Measurements from ENCODE around the gene DLX2. TPM values are rescaled to one million over a fixed set of nuclear protein-coding genes. Genes with fewer than 3 reads are reported as not detected.

The DLX2 gene
- total RNA-seq, 1 donor from 2014 or later: not detected

- DNase-seq: no peak
- intact Hi-C loops (cut with DNase I): no loop called here
- ATAC-seq (ENCODE audit: poor library complexity): no peak
Measured at GRCh38 chr2:172087780-172088244, 14.9 kb downstream of the DLX2 start.

GRCh38 chr2:172087207-172087779 lies 15.4 kb downstream of the DLX2 start:
- DNase-seq (no peak), ATAC-seq (ENCODE audit: poor library complexity) (no peak)
- intact Hi-C loops (cut with DNase I): no loop called here

- intact Hi-C loops (cut with DNase I): no loop called here
- ATAC-seq (ENCODE audit: poor library complexity): no peak
Measured at GRCh38 chr2:172086241-172087206, 16.2 kb downstream of the DLX2 start.

GRCh38 chr2:172085460-172086159 lies 17.1 kb downstream of the DLX2 start, which contains the start of gene DLX1:
Gene DLX1, plus strand, starts transcription at chr2:172085507. Its CDS starts 171 bp downstream, at chr2:172085678.
- DNase-seq (no peak), ATAC-seq (ENCODE audit: poor library complexity) (no peak)
- intact Hi-C loops (cut with DNase I): no loop called here

More at GRCh38 chr2:172086241-172087206, 16.2 kb downstream of the DLX2 start:
- no peak for DNase-seq

GRCh38 chr2:172084645-172085459 lies 17.8 kb downstream of the DLX2 start:
- peak; percentile 82 for DNase-seq
- intact Hi-C loops (cut with DNase I): no loop called here
- ATAC-seq (ENCODE audit: poor library complexity): peak; percentile 90

- ATAC-seq (ENCODE audit: poor library complexity): no peak
- intact Hi-C loops (cut with DNase I): no loop called here
- DNase-seq: no peak
Measured at GRCh38 chr2:172084395-172084644, 18.4 kb downstream of the DLX2 start.

- DNase-seq (no peak), ATAC-seq (ENCODE audit: poor library complexity) (no peak)
- intact Hi-C loops (cut with DNase I): no loop called here
Measured at GRCh38 chr2:172083628-172084394, 18.9 kb downstream of the DLX2 start.

- DNase-seq (no peak), ATAC-seq (ENCODE audit: poor library complexity) (no peak)
- intact Hi-C loops (cut with DNase I): no loop called here
Measured at GRCh38 chr2:172082944-172083627, 19.6 kb downstream of the DLX2 start.

GRCh38 chr2:172082105-172082943 lies 20.4 kb downstream of the DLX2 start:
- intact Hi-C loops (cut with DNase I): no loop called here
- DNase-seq (no peak), ATAC-seq (ENCODE audit: poor library complexity) (no peak)

GRCh38 chr2:172081221-172082022 lies 21.3 kb downstream of the DLX2 start:
- intact Hi-C loops (cut with DNase I): no loop called here
- DNase-seq: no peak
- ATAC-seq (ENCODE audit: poor library complexity): no peak

- DNase-seq (no peak), ATAC-seq (ENCODE audit: poor library complexity) (no peak)
- intact Hi-C loops (cut with DNase I): no loop called here
Measured at GRCh38 chr2:172080641-172081220, 22.0 kb downstream of the DLX2 start.

- ATAC-seq (ENCODE audit: poor library complexity): no peak
- no peak for DNase-seq
- intact Hi-C loops (cut with DNase I): no loop called here
Measured at GRCh38 chr2:172079838-172080640, 22.7 kb downstream of the DLX2 start.

GRCh38 chr2:172079416-172079815 lies 23.3 kb downstream of the DLX2 start:
- DNase-seq: no peak
- intact Hi-C loops (cut with DNase I): no loop called here
- no peak for ATAC-seq (ENCODE audit: poor library complexity)

GRCh38 chr2:172074254-172074653 lies 28.4 kb downstream of the DLX2 start:
- ATAC-seq (ENCODE audit: poor library complexity): no peak
- no peak for DNase-seq
- intact Hi-C loops (cut with DNase I): no loop called here

- intact Hi-C loops (cut with DNase I): no loop called here
Measured at GRCh38 chr2:172073518-172073917, 29.2 kb downstream of the DLX2 start.

More at GRCh38 chr2:172073518-172073917, 29.2 kb downstream of the DLX2 start:
- DNase-seq: no peak
- ATAC-seq (ENCODE audit: poor library complexity): no peak
